Spleen (tissue), 11 donors: ENCODE measurements around the gene IL18BP. TPM values are rescaled to one million over a fixed set of nuclear protein-coding genes. Genes with fewer than 3 reads are reported as not detected.

ENCODE experiments used
- DNase-seq: peaks from one replicate; pipeline ENCODE4 v3.0.0-alpha.2; 2020
- H3K27ac ChIP-seq, 8 donors: fragments of 200-600 bp; sonication (generic) in 7 of 8; 1 replicate in 4 of 8; 2 replicates in 4 of 8; pipeline versions ENCODE4 v1.5.0 to v1.8.0; 2016 to 2021; ENCODE audit warnings: inconsistent platforms in 4 of 8, mild to moderate bottlenecking in 4 of 8, moderate library complexity in 1 of 8
- H3K27me3 ChIP-seq, 7 donors: fragments of 200-600 bp; sonication (generic) in 6 of 7; replicated peaks in 1 of 7; 1 replicate in 4 of 7; 2 replicates in 3 of 7; pipeline versions ENCODE4 v1.5.0 to v1.8.0; 2016 to 2021; ENCODE audit warnings: inconsistent platforms in 3 of 7, mild to moderate bottlenecking in 1 of 7
- H3K36me3 ChIP-seq, 6 donors: fragments of 200-600 bp; sonication (generic) in 5 of 6; 1 replicate in 4 of 6; 2 replicates in 2 of 6; pipeline versions ENCODE4 v1.5.0 to v1.8.0; 2016 to 2021; ENCODE audit warnings: inconsistent platforms in 2 of 6
- H3K4me1 ChIP-seq, 6 donors: fragments of 200-600 bp; sonication (generic) in 5 of 6; 1 replicate in 3 of 6; 2 replicates in 3 of 6; pipeline versions ENCODE4 v1.5.0 to v1.8.0; 2016 to 2021; ENCODE audit warnings: inconsistent platforms in 3 of 6
- H3K4me3 ChIP-seq, 8 donors: fragments of 200-600 bp; sonication (generic) in 7 of 8; 1 replicate in 4 of 8; 2 replicates in 4 of 8; pipeline versions ENCODE4 v1.5.0 to v1.8.0; 2016 to 2021; ENCODE audit warnings: inconsistent platforms in 4 of 8, mild to moderate bottlenecking in 4 of 8, moderate library complexity in 2 of 8
- H3K9me3 ChIP-seq, 8 donors: fragments of 200-600 bp; sonication (generic) in 7 of 8; 1 replicate in 4 of 8; 2 replicates in 4 of 8; pipeline versions ENCODE4 v1.5.0 to v1.8.0; 2016 to 2021; ENCODE audit warnings: inconsistent platforms in 4 of 8
- CTCF ChIP-seq, 11 experiments: fragments of 200-600 bp in 7 of 11; fragments of 450-650 bp in 4 of 11; sonication (generic) in 4 of 11; IDR thresholded peaks in 8 of 11; conservative IDR thresholded peaks in 3 of 11; 1 replicate in 7 of 11; 2 replicates in 4 of 11; pipeline versions ENCODE4 v1.4.0 to v1.8.0; 2016 to 2021; ENCODE audit warnings: antibody characterized with exemption in 11 of 11, inconsistent platforms in 4 of 11, mild to moderate bottlenecking in 1 of 11
- POLR2A ChIP-seq, 3 donors: fragments of 450-650 bp; IDR thresholded peaks; one replicate each; pipeline ENCODE4 v1.5.1; 2017; ENCODE audit warnings: antibody characterized with exemption in 3 of 3, mild to moderate bottlenecking in 1 of 3
- POLR2AphosphoS5 ChIP-seq, 3 donors: sonication (generic); formaldehyde crosslinking; IDR thresholded peaks; one replicate each; pipeline ENCODE4 v1.5.1; 2017; ENCODE audit warnings: antibody characterized with exemption in 3 of 3
- WGBS, 5 donors: extraction: QIAGEN DNeasy Blood & Tissue Kit in 3 of 5; methylation state at CpG; one replicate each; pipeline versions ENCODE4 v1.1.5 to v1.1.7; 2013 to 2018; 5-methylcytosine and 5-hydroxymethylcytosine counted together
- intact Hi-C: fragments of 100-400 bp; cut with DNase I; formaldehyde crosslinking; loops from one replicate; pipeline ENCODE4 v1.15.0; 2023; ENCODE audit warnings: low total_unique reads
- polyA plus RNA-seq, 3 donors: library from polyadenylated mRNA; stranded (reverse); fragments of 200-250 nt; gene quantifications; one replicate each; pipeline ENCODE4 v1.2.1, GENCODE V29; 2013
- total RNA-seq, 7 donors: library from RNA; depleted of rRNA in 3 of 7; stranded (reverse); fragments of >200 nt in 3 of 7; fragmentation: NEBNext Ultra II Directional in 4 of 7; extraction: Animal tissue kit (Norgen Biotek cat#: 25700) in 4 of 7; gene quantifications; one replicate each; pipeline versions ENCODE4 v1.1.0 to v1.2.1, GENCODE V29; 2016 to 2021
- donor health status: healthy with polysubstance abuse.
- donor health status: DM: no; HTN: no; CAD: no; lungs with moderate emphysema.
- donor health status: DM: no; HTN: no; CAD: no.
- donor health status: Bipolar disorder and iron deficiency.
- donor health status: healthy.
- donor health status: DM: no; HTN: no; CAD: no.
- donor health status: DM: yes; HTN: yes; CAD: no.

IL18BP gene
- total and polyA plus RNA-seq, 10 donors = 13.8 to 84.2 (median 46.7) TPM

GRCh38 chr11:72002841-72003775 is 4.4 kb downstream of the IL18BP start:
- Histone ChIP-seq H3K36me3 (peaks cover 10 to 85% (median 75%) of the 10 kb centered on the region in 6 donors), H3K27me3 (no peaks in the 10 kb centered on the region), H3K9me3 (no peaks in the 10 kb centered on the region), H3K4me1 (peaks cover 22 to 85% (median 55%) of the 10 kb centered on the region in 6 donors), H3K4me3 (no peak overlapping the region), H3K27ac (peak overlapping the region in 2 of 8 donors; percentile 21 to 90)
- 88 to 94% (median 92%) methylated on average over 10 to 12 of the region's 12 CpGs for WGBS, 5 donors
- DNase-seq = no peak
- intact Hi-C loops = no loop called here
- TF ChIP-seq POLR2A (IDR thresholded peaks at IDR 0.05) = no peak
- no peak for TF ChIP-seq POLR2AphosphoS5 (IDR thresholded peaks at IDR 0.05)
- no peak for TF ChIP-seq CTCF (IDR thresholded peaks at IDR 0.05 in 8 of 11, conservative IDR thresholded peaks at IDR 0.05 in 3 of 11)

GRCh38 chr11:72003776-72004171 is 5.1 kb downstream of the IL18BP start:
- no peak for DNase-seq
- Histone ChIP-seq H3K27ac (peak overlapping the region in 1 of 8 donors; percentile 8), H3K4me1 (peaks cover 15 to 79% (median 49%) of the 10 kb centered on the region in 6 donors), H3K36me3 (peaks cover 10 to 92% (median 81%) of the 10 kb centered on the region in 6 donors), H3K4me3 (no peak overlapping the region), H3K9me3 (no peaks in the 10 kb centered on the region), H3K27me3 (no peaks in the 10 kb centered on the region)
- intact Hi-C loops = no loop called here
- WGBS, 5 donors = 88 to 96% (median 94%) methylated on average over 16 to 20 of the region's 20 CpGs
- TF ChIP-seq POLR2A (IDR thresholded peaks at IDR 0.05) (no peak), CTCF (IDR thresholded peaks at IDR 0.05 in 8 of 11, conservative IDR thresholded peaks at IDR 0.05 in 3 of 11) (no peak), POLR2AphosphoS5 (IDR thresholded peaks at IDR 0.05) (peak in 2 of 3 donors; percentile 48 to 73)

- H3K9me3 ChIP-seq = no peaks in the 10 kb centered on the region
- TF ChIP-seq POLR2A (IDR thresholded peaks at IDR 0.05) (no peak), POLR2AphosphoS5 (IDR thresholded peaks at IDR 0.05) (peak in 1 of 3 donors; percentile 49)
- peaks cover 8 to 69% (median 39%) of the 10 kb centered on the region in 6 donors for H3K4me1 ChIP-seq
- WGBS, 5 donors = 70 to 89% (median 84%) methylated on average over 6 to 16 of the region's 16 CpGs
- peak overlapping the region in 2 of 8 donors; percentile 26 to 45 for H3K27ac ChIP-seq
- H3K4me3 ChIP-seq = no peak overlapping the region
- peaks cover 10 to 100% (median 91%) of the 10 kb centered on the region in 6 donors for H3K36me3 ChIP-seq
- intact Hi-C loops = no loop called here
- DNase-seq = no peak
- H3K27me3 ChIP-seq = no peaks in the 10 kb centered on the region
Observed at GRCh38 chr11:72004515-72005346, 6.0 kb downstream of the IL18BP start.

- peaks cover 5 to 60% (median 31%) of the 10 kb centered on the region in 6 donors for H3K4me1 ChIP-seq
- no peak for DNase-seq
- peak overlapping the region in 2 of 8 donors; percentile 26 to 45 for H3K27ac ChIP-seq
- intact Hi-C loops = no loop called here
- peaks cover 10 to 100% (median 98%) of the 10 kb centered on the region in 6 donors for H3K36me3 ChIP-seq
- H3K4me3 ChIP-seq = no peak overlapping the region
- no peaks in the 10 kb centered on the region for H3K27me3 ChIP-seq
- WGBS, 5 donors = 80 to 91% (median 90%) methylated on average over 19 to 20 of the region's 20 CpGs
- TF ChIP-seq POLR2A (IDR thresholded peaks at IDR 0.05) (no peak), POLR2AphosphoS5 (IDR thresholded peaks at IDR 0.05) (peak in 2 of 3 donors; percentile 52 to 73), CTCF (IDR thresholded peaks at IDR 0.05 in 8 of 11, conservative IDR thresholded peaks at IDR 0.05 in 3 of 11) (no peak)
- no peaks in the 10 kb centered on the region for H3K9me3 ChIP-seq
Observed at GRCh38 chr11:72005347-72006260, 6.9 kb downstream of the IL18BP start.
